ENCODE results near the gene STX8. TPM values are rescaled to one million over a fixed set of nuclear protein-coding genes. Genes with fewer than 3 reads are reported as not detected.

Gene STX8
- total RNA-seq, 1 donor from 2014 or later = 61.6 TPM

- Mint-ChIP-seq H3K4me1 (ENCODE audit: unreplicated experiment) (peaks cover 13% of the 10 kb centered on the region), H3K27ac (ENCODE audit: unreplicated experiment) (no peak overlapping the region), H3K36me3 (ENCODE audit: unreplicated experiment) (peaks cover 3% of the 10 kb centered on the region), H3K9me3 (ENCODE audit: unreplicated experiment) (peaks cover 3% of the 10 kb centered on the region), H3K4me3 (ENCODE audit: unreplicated experiment) (no peak overlapping the region), H3K27me3 (ENCODE audit: unreplicated experiment) (no peaks in the 10 kb centered on the region)
- no peak for DNase-seq (ENCODE audit: extremely low spot score, unreplicated experiment)
- TF ChIP-seq CTCF (IDR thresholded peaks at IDR 0.05) = no peak
Measured at GRCh38 chr17:9221147-9221921, 354.3 kb downstream of the STX8 start.

GRCh38 chr17:9220398-9221146, 355.0 kb downstream of the STX8 start:
- DNase-seq (ENCODE audit: extremely low spot score, unreplicated experiment) = no peak
- Mint-ChIP-seq H3K27me3 (ENCODE audit: unreplicated experiment) (no peaks in the 10 kb centered on the region), H3K9me3 (ENCODE audit: unreplicated experiment) (peaks cover 11% of the 10 kb centered on the region), H3K27ac (ENCODE audit: unreplicated experiment) (no peak overlapping the region), H3K4me1 (ENCODE audit: unreplicated experiment) (peaks cover 13% of the 10 kb centered on the region), H3K36me3 (ENCODE audit: unreplicated experiment) (peaks cover 10% of the 10 kb centered on the region), H3K4me3 (ENCODE audit: unreplicated experiment) (no peak overlapping the region)
- TF ChIP-seq CTCF (IDR thresholded peaks at IDR 0.05) = no peak

GRCh38 chr17:9219631-9220397, 355.8 kb downstream of the STX8 start:
- no peak for DNase-seq (ENCODE audit: extremely low spot score, unreplicated experiment)
- Mint-ChIP-seq H3K4me3 (ENCODE audit: unreplicated experiment) (no peak overlapping the region), H3K4me1 (ENCODE audit: unreplicated experiment) (peaks cover 13% of the 10 kb centered on the region), H3K9me3 (ENCODE audit: unreplicated experiment) (peaks cover 19% of the 10 kb centered on the region), H3K27ac (ENCODE audit: unreplicated experiment) (no peak overlapping the region), H3K36me3 (ENCODE audit: unreplicated experiment) (peaks cover 14% of the 10 kb centered on the region), H3K27me3 (ENCODE audit: unreplicated experiment) (no peaks in the 10 kb centered on the region)
- no peak for TF ChIP-seq CTCF (IDR thresholded peaks at IDR 0.05)

GRCh38 chr17:9218911-9219310, 356.7 kb downstream of the STX8 start:
- Mint-ChIP-seq H3K27me3 (ENCODE audit: unreplicated experiment) (no peaks in the 10 kb centered on the region), H3K9me3 (ENCODE audit: unreplicated experiment) (peaks cover 19% of the 10 kb centered on the region), H3K27ac (ENCODE audit: unreplicated experiment) (no peak overlapping the region)

More at GRCh38 chr17:9218911-9219310, 356.7 kb downstream of the STX8 start:
- Mint-ChIP-seq H3K36me3 (ENCODE audit: unreplicated experiment) (peaks cover 14% of the 10 kb centered on the region), H3K4me1 (ENCODE audit: unreplicated experiment) (peaks cover 13% of the 10 kb centered on the region), H3K4me3 (ENCODE audit: unreplicated experiment) (no peak overlapping the region)
- DNase-seq (ENCODE audit: extremely low spot score, unreplicated experiment) = no peak
- no peak for TF ChIP-seq CTCF (IDR thresholded peaks at IDR 0.05)
